GM18520 (cell line): Measurements from ENCODE around the gene PLOD2.

Experiments used
- ATAC-seq: cut with Tn5 transposase; IDR thresholded peaks from one replicate; pipeline ENCODE4 v1.9.1; 2021; ENCODE audit not compliant: unreplicated experiment

PLOD2 gene

GRCh38 chr3:146160964-146161662, at the start of gene PLOD2:
PLOD2 (minus strand) TSS chr3:146161184; CDS start chr3:146160989, 195 bp downstream.
- peak; percentile 47 for ATAC-seq

- ATAC-seq: no peak
These were observed 48.4 kb upstream of the PLOD2 start for GRCh38 chr3:146209371-146209770.

- no peak for ATAC-seq
These were observed 42.8 kb upstream of the PLOD2 start for GRCh38 chr3:146203776-146204175.

GRCh38 chr3:146200461-146201220, 39.7 kb upstream of the PLOD2 start:
- no peak for ATAC-seq

GRCh38 chr3:146199762-146200161, 38.8 kb upstream of the PLOD2 start:
- no peak for ATAC-seq

GRCh38 chr3:146196789-146197188, 35.8 kb upstream of the PLOD2 start:
- no peak for ATAC-seq

GRCh38 chr3:146195605-146196004, 34.6 kb upstream of the PLOD2 start:
- no peak for ATAC-seq

- ATAC-seq: no peak
These were observed 34.0 kb upstream of the PLOD2 start for GRCh38 chr3:146195030-146195429.

- no peak for ATAC-seq
These were observed 30.1 kb upstream of the PLOD2 start for GRCh38 chr3:146191051-146191450.

- peak; percentile 86 for ATAC-seq
These were observed 28.7 kb upstream of the PLOD2 start for GRCh38 chr3:146189519-146190173.

GRCh38 chr3:146187334-146187950, 26.5 kb upstream of the PLOD2 start:
- ATAC-seq: no peak

GRCh38 chr3:146184241-146185015, 23.4 kb upstream of the PLOD2 start:
- no peak for ATAC-seq

GRCh38 chr3:146181216-146181615, 20.2 kb upstream of the PLOD2 start:
- ATAC-seq: no peak

- ATAC-seq: no peak
These were observed 19.4 kb upstream of the PLOD2 start for GRCh38 chr3:146180376-146180775.

GRCh38 chr3:146178006-146178689, 17.2 kb upstream of the PLOD2 start:
- no peak for ATAC-seq

GRCh38 chr3:146177519-146177918, 16.5 kb upstream of the PLOD2 start:
- no peak for ATAC-seq

GRCh38 chr3:146177072-146177471, 16.1 kb upstream of the PLOD2 start:
- ATAC-seq: no peak

- no peak for ATAC-seq
These were observed 11.6 kb upstream of the PLOD2 start for GRCh38 chr3:146172586-146172985.

GRCh38 chr3:146170591-146170990, 9.6 kb upstream of the PLOD2 start:
- ATAC-seq: no peak

GRCh38 chr3:146169891-146170290, 8.9 kb upstream of the PLOD2 start:
- no peak for ATAC-seq
